Heart left ventricle (tissue), 16 donors: ENCODE measurements around the gene CACNB4. TPM values are rescaled to one million over a fixed set of nuclear protein-coding genes. Genes with fewer than 3 reads are reported as not detected.

Experiments
- ATAC-seq, 4 donors: fragments of 200-7000 bp; cut with Tn5 transposase; one replicate each; pipeline ENCODE4 v1.9.1; 2020 to 2022; ENCODE audit warnings: moderate library complexity in 4 of 4, mild to moderate bottlenecking in 3 of 4, moderate number of reproducible peaks in 1 of 4
- DNase-seq, 5 donors: peaks; one replicate each; pipeline ENCODE4 v3.0.0-alpha.2; 2020
- H3K27ac ChIP-seq, 12 donors: fragments of 200-600 bp; sonication (generic) in 4 of 12; one replicate each; pipeline versions ENCODE4 v1.5.0 to v1.8.0; 2016 to 2022; ENCODE audit warnings: mild to moderate bottlenecking in 2 of 12
- H3K27me3 ChIP-seq, 9 donors: fragments of 200-600 bp; sonication (generic) in 2 of 9; one replicate each; pipeline versions ENCODE4 v1.5.1 to v1.8.0; 2016 to 2022; ENCODE audit warnings: mild to moderate bottlenecking in 3 of 9
- H3K36me3 ChIP-seq, 9 donors: fragments of 200-600 bp; sonication (generic) in 2 of 9; one replicate each; pipeline versions ENCODE4 v1.5.0 to v1.8.0; 2018 to 2022; ENCODE audit warnings: mild to moderate bottlenecking in 2 of 9
- H3K4me1 ChIP-seq, 12 donors: fragments of 200-600 bp; sonication (generic) in 4 of 12; one replicate each; pipeline versions ENCODE4 v1.5.0 to v1.8.0; 2016 to 2022; ENCODE audit warnings: mild to moderate bottlenecking in 3 of 12
- H3K4me3 ChIP-seq, 12 donors: fragments of 200-600 bp; sonication (generic) in 4 of 12; one replicate each; pipeline versions ENCODE4 v1.5.0 to v1.8.0; 2017 to 2022; ENCODE audit warnings: mild to moderate bottlenecking in 9 of 12, moderate library complexity in 4 of 12
- H3K9me3 ChIP-seq, 12 donors: fragments of 200-600 bp; sonication (generic) in 4 of 12; one replicate each; pipeline versions ENCODE4 v1.5.0 to v1.8.0; 2016 to 2022; ENCODE audit warnings: mild to moderate bottlenecking in 1 of 12
- POLR2A ChIP-seq, 2 donors: fragments of 450-650 bp; IDR thresholded peaks; one replicate each; pipeline ENCODE4 v1.6.1; 2017; ENCODE audit warnings: antibody characterized with exemption in 2 of 2, mild to moderate bottlenecking in 2 of 2, moderate library complexity in 2 of 2
- WGBS, 4 donors: extraction: QIAGEN DNeasy Blood & Tissue Kit in 2 of 4; methylation state at CpG; one replicate each; pipeline versions ENCODE4 v1.1.5 to v1.1.7; 2013 to 2018; 5-methylcytosine and 5-hydroxymethylcytosine counted together
- intact Hi-C, 10 donors: fragments of 100-400 bp; cut with DNase I; formaldehyde crosslinking; loops; one replicate each; pipeline versions ENCODE4 v1.11.1 to v1.14.2; 2022
- polyA plus RNA-seq, 2 donors: library from polyadenylated mRNA; stranded (reverse); fragments of 200-250 nt; gene quantifications; one replicate each; pipeline ENCODE4 v1.2.3, GENCODE V29; 2013
- total RNA-seq, 9 donors: library from RNA; depleted of rRNA in 2 of 9; stranded (reverse); fragments of >200 nt in 2 of 9; fragmentation: NEBNext Ultra II Directional in 3 of 9; extraction: Animal tissue kit (Norgen Biotek cat#: 25700) in 3 of 9; gene quantifications; one replicate each; pipeline versions ENCODE4 v1.1.0 to v1.2.4, GENCODE V29; 2016 to 2023
- TF ChIP-seq, protein P1 (sequence below), 12 donors: fragments of 200-600 bp; sonication (generic) in 4 of 12; IDR thresholded peaks; one replicate each; pipeline versions ENCODE4 v1.5.0 to v1.8.0; 2018 to 2022; ENCODE audit warnings: antibody characterized with exemption in 12 of 12, mild to moderate bottlenecking in 5 of 12
- donor health status: ischemic (EF 13 %, LVEDD 7.1; RV severe dilation, severe dysfunction).
- donor health status: healthy with polysubstance abuse.
- donor health status: DM: no; HTN: yes; CAD: no.
- donor health status: DM: no; HTN: no; CAD: no.
- donor health status: ischemic (EF 25% LVEDD 6.9; RV normal size, moderate dysfunction).
- donor health status: ischemic (EF 25% LVEDD 5.7; RV mildly dilated, moderate dysfunction).
- donor health status: healthy.
- donor health status: DM: yes; HTN: yes; CAD: no.
- donor health status: ischemic (EF 35%, LVEDD 5.7; RV mildly dilated, moderate dysfunction).
- donor health status: nonischemic (EF 11% LVEDD 7.7; RV severe dilation, severe dysfunction).
- donor health status: DM: yes; HTN: yes; CAD: no.
- donor health status: PGD.
- donor health status: ischemic (EF 29% LVEDD 5.4; RV normal size, mild dysfunction).
- donor health status: nonischemic (EF 23%, LVEDD 6.1; RV moderate dilation, normal function).

CACNB4 gene
- total and polyA plus RNA-seq, 11 donors: 0.03 to 1.5 (median 0.39) TPM

DNA sequence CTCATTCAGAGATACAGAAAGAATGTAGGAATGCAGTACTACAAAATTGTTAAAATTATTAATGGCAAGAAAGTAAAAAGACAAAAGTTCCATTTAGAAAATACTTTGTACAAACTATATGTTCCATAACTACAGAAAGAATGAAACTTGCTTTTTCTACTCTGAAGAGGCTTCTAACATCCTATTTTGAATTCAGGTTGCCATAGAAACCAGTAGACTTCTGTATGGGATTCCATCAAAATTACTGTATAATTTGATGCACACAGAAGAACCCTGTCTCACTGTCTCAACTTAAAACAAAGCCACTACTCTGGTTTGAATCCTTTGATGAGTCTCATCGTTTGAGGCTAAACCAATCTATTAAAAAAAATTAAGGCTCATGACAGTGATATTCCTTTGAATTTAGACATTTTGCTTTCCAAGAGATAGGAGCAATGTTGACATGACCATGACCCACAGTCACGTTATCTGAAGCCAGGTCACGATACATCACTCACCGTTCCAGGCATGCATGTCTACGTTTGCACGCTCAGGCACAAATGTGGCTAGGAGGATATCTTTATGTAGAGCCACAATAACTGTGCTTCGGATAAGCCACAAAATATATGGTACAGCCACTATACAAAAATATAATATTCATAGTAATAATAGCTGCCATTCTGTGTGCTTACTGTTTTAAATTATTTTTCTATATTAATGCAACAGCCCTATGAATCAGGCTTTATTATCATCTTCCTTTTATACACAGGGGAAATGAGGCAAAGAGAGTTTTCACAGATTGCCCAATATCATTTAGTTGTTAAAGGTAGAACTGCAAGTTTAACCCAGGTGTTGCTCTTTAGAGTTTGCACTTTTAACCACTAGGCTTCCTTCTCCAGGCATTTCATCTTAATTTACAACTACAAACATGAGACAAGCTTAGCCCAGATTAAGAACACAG is 82.4 kb downstream of the CACNB4 start:
- H3K9me3 ChIP-seq: no peaks in the 10 kb centered on the region
- TF ChIP-seq, protein P1, sequence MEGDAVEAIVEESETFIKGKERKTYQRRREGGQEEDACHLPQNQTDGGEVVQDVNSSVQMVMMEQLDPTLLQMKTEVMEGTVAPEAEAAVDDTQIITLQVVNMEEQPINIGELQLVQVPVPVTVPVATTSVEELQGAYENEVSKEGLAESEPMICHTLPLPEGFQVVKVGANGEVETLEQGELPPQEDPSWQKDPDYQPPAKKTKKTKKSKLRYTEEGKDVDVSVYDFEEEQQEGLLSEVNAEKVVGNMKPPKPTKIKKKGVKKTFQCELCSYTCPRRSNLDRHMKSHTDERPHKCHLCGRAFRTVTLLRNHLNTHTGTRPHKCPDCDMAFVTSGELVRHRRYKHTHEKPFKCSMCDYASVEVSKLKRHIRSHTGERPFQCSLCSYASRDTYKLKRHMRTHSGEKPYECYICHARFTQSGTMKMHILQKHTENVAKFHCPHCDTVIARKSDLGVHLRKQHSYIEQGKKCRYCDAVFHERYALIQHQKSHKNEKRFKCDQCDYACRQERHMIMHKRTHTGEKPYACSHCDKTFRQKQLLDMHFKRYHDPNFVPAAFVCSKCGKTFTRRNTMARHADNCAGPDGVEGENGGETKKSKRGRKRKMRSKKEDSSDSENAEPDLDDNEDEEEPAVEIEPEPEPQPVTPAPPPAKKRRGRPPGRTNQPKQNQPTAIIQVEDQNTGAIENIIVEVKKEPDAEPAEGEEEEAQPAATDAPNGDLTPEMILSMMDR (IDR thresholded peaks at IDR 0.05): no peak
- TF ChIP-seq POLR2A (IDR thresholded peaks at IDR 0.05): no peak
- H3K4me3 ChIP-seq: no peak overlapping the region
- 60 to 72% (median 68%) methylated on average over 7 of the region's 7 CpGs for WGBS, 4 donors
- H3K27me3 ChIP-seq: no peaks in the 10 kb centered on the region
- no peak overlapping the region for H3K27ac ChIP-seq
- DNase-seq: no peak
- no peaks in the 10 kb centered on the region for H3K36me3 ChIP-seq
- H3K4me1 ChIP-seq: no peaks in the 10 kb centered on the region
- ATAC-seq: no peak
- intact Hi-C loops: loop anchor here in 1 of 10 donors (10.0 kb wide), 1 partner anchor 532 kb away; no protein-coding TSS in a partner anchor

GRCh38 chr2:152015552-152015951 is 83.3 kb downstream of the CACNB4 start:
- Histone ChIP-seq H3K27ac (no peak overlapping the region), H3K9me3 (no peaks in the 10 kb centered on the region), H3K4me3 (no peak overlapping the region), H3K4me1 (no peaks in the 10 kb centered on the region), H3K27me3 (no peaks in the 10 kb centered on the region), H3K36me3 (no peaks in the 10 kb centered on the region)
- no peak for TF ChIP-seq POLR2A (IDR thresholded peaks at IDR 0.05)
- TF ChIP-seq, protein P1 (IDR thresholded peaks at IDR 0.05): no peak
- ATAC-seq (no peak), DNase-seq (no peak)
- WGBS, 4 donors: 69 to 83% (median 79%) methylated on average over 5 of the region's 5 CpGs
- intact Hi-C loops: loop anchor here in 1 of 10 donors (10.0 kb wide), 1 partner anchor 531 kb away; no protein-coding TSS in a partner anchor

DNA sequence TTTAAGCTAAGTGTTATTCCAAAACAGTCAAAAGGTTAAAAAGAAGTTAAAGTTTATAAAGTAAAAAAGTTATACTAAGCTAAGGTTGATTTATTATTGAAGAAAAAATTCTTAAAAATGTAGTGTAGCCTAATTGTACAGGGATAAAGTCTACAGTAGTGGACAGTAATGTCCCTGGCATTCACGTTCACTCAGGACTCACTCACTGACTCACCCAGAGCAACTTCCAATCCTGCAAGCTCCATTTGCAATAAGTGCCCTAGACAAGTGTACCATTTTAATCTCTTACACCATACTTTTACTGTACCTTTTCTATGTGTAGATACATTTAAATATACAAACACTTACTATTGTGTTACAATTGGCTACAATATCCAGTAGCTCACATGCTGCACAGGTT is 86.1 kb downstream of the CACNB4 start:
- TF ChIP-seq POLR2A (IDR thresholded peaks at IDR 0.05): no peak
- TF ChIP-seq, protein P1 (IDR thresholded peaks at IDR 0.05): no peak
- Histone ChIP-seq H3K4me1 (no peaks in the 10 kb centered on the region), H3K4me3 (no peak overlapping the region), H3K27me3 (no peaks in the 10 kb centered on the region), H3K9me3 (no peaks in the 10 kb centered on the region), H3K27ac (no peak overlapping the region), H3K36me3 (no peaks in the 10 kb centered on the region)
- WGBS, 4 donors: 82 to 87% (median 84%) methylated on average over 1 of the region's 1 CpG
- intact Hi-C loops: loop anchor here in 1 of 10 donors (10.0 kb wide), 1 partner anchor 528 kb away; no protein-coding TSS in a partner anchor
- DNase-seq (no peak), ATAC-seq (no peak)

- intact Hi-C loops: loop anchor here in 1 of 10 donors (10.0 kb wide), 1 partner anchor 527 kb away; no protein-coding TSS in a partner anchor
- Histone ChIP-seq H3K4me3 (no peak overlapping the region), H3K27ac (no peak overlapping the region), H3K9me3 (no peaks in the 10 kb centered on the region), H3K27me3 (no peaks in the 10 kb centered on the region), H3K4me1 (no peaks in the 10 kb centered on the region), H3K36me3 (no peaks in the 10 kb centered on the region)
- WGBS, 4 donors: 80 to 89% (median 85%) methylated on average over 2 of the region's 2 CpGs
- no peak for TF ChIP-seq POLR2A (IDR thresholded peaks at IDR 0.05)
- TF ChIP-seq, protein P1 (IDR thresholded peaks at IDR 0.05): no peak
- DNase-seq (no peak), ATAC-seq (no peak)
These were observed 87.1 kb downstream of the CACNB4 start for GRCh38 chr2:152011724-152012123.
